GM13977 (cell line): ENCODE results near the gene SORL1.

Experiments used
- DNase-seq: peaks from one replicate; pipeline ENCODE4 v3.0.0; 2012; ENCODE audit warnings: low spot score
- in situ Hi-C: fragments of 300-500 bp; cut with MboI; formaldehyde crosslinking; loops from one replicate; pipeline ENCODE4 v1.12.0; 2022; ENCODE audit warnings: low sequenced_read_pairs, low pct_unique_long_range_greater_than_20kb, mixed read lengths, inconsistent platforms; ENCODE audit not compliant: unreplicated experiment
- TF ChIP-seq, protein P1 (sequence below): IDR thresholded peaks from 2 replicates; pipeline ENCODE4 v1.5.1; 2012; ENCODE audit warnings: mild to moderate bottlenecking, control low read depth; ENCODE audit not compliant: insufficient read depth; ENCODE audit errors: extremely low read depth, missing control alignments

Gene SORL1

DNA sequence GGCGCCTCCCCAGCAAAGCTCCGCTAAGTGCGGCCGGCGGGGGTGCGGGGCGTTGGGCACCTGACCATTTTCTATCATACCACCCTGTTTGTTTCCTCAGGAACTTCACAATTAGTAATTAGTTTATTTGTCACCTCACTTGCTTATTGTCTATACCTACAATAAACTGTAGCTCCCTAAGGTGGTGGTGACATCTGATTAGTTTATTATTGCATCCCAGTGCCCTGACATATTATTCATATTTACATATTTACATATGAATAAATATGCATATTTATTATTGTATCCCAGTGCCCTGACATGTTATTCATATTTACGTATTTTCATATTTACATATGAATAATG, 24.7 kb upstream of the SORL1 start:
- in situ Hi-C loops: no loop called here
- TF ChIP-seq, protein P1, sequence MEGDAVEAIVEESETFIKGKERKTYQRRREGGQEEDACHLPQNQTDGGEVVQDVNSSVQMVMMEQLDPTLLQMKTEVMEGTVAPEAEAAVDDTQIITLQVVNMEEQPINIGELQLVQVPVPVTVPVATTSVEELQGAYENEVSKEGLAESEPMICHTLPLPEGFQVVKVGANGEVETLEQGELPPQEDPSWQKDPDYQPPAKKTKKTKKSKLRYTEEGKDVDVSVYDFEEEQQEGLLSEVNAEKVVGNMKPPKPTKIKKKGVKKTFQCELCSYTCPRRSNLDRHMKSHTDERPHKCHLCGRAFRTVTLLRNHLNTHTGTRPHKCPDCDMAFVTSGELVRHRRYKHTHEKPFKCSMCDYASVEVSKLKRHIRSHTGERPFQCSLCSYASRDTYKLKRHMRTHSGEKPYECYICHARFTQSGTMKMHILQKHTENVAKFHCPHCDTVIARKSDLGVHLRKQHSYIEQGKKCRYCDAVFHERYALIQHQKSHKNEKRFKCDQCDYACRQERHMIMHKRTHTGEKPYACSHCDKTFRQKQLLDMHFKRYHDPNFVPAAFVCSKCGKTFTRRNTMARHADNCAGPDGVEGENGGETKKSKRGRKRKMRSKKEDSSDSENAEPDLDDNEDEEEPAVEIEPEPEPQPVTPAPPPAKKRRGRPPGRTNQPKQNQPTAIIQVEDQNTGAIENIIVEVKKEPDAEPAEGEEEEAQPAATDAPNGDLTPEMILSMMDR: no peak
- DNase-seq: no peak

DNA sequence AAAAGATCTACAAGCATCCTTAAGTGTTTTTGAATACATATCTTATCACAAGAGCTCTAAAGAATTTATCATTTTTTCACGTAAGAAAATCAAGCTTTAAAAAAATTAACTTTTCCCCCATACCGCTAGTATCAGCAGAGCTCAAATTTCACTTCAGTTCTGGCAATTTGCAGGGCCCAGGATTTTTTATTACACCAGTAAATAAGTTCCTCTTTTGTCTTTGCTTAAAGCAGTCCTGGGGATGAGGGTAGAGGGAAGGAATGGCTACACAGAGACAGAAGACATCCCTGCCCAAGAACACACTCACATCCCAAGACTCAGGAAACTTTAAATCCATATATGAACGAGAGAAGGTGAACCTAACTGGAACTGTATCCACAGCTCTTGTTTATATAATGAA, 22.6 kb upstream of the SORL1 start:
- no peak for DNase-seq
- in situ Hi-C loops: no loop called here
- TF ChIP-seq, protein P1: no peak

GRCh38 chr11:121431820-121432526, 20.1 kb upstream of the SORL1 start:
- in situ Hi-C loops: no loop called here
- TF ChIP-seq, protein P1: no peak
- no peak for DNase-seq

GRCh38 chr11:121435132-121435531, 17.0 kb upstream of the SORL1 start:
- no peak for DNase-seq
- TF ChIP-seq, protein P1: no peak
- in situ Hi-C loops: no loop called here

GRCh38 chr11:121435551-121436511, 16.3 kb upstream of the SORL1 start:
- TF ChIP-seq, protein P1: no peak
- no peak for DNase-seq
- in situ Hi-C loops: no loop called here

DNA sequence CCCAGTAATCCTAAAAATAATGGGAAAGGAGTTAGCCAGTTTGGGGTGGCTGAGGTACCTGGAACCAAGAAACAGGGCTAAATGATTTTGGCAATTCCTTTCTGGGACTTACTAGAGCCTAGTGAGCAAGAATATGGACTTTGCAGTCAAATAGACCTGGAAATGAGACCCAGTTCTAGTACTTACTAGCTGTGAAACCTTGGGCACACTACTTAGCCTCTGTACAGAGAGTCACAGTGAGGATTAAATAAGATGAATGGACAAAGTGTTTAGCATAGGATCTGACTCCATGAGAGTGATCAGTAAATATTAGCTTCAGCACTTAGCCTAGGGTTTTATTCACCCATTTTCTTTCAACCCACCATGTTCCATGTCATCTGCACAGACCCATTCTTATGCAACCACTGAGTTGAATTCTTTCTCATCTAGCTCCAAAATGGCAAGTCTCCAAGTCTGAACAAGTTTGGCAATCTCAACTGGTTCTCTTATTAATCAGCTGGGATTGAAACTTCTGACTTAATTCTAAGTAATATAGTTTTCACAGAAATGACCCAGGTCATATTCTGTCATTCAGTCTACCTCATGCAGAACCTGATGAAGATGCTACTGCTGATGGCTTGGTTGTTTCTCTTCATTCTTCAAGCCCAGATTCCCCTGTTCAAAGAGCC, 15.0 kb upstream of the SORL1 start:
- in situ Hi-C loops: no loop called here
- no peak for DNase-seq
- TF ChIP-seq, protein P1: no peak
